ENCODE data around the gene ZNF727.

GRCh38 chr7:64078699-64078994 is 33.4 kb downstream of the ZNF727 start:
- TF ChIP-seq, protein P1, sequence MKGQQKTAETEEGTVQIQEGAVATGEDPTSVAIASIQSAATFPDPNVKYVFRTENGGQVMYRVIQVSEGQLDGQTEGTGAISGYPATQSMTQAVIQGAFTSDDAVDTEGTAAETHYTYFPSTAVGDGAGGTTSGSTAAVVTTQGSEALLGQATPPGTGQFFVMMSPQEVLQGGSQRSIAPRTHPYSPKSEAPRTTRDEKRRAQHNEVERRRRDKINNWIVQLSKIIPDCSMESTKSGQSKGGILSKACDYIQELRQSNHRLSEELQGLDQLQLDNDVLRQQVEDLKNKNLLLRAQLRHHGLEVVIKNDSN (IDR thresholded peaks at IDR 0.05) = no peak
- no peak for TF ChIP-seq NFIC (IDR thresholded peaks at IDR 0.05)
